Thymus (tissue), 11 donors: ENCODE measurements around the gene SEPTIN8. TPM values are rescaled to one million over a fixed set of nuclear protein-coding genes. Genes with fewer than 3 reads are reported as not detected.
A peak's percentile ranks its signal among the peaks of the same experiment; 100 is the strongest.

Experiments used
- DNase-seq, 9 donors: peaks; one replicate each; pipeline ENCODE4 v3.0.0-alpha.2; 2013; ENCODE audit warnings: low spot score in 9 of 9, low read depth in 6 of 9, missing footprints in 1 of 9
- H3K27ac ChIP-seq, 2 donors: one replicate each; pipeline ENCODE4 v1.5.1; 2013; ENCODE audit warnings: control low read depth in 1 of 2, low read depth in 1 of 2, low read length in 1 of 2, mild to moderate bottlenecking in 1 of 2, moderate library complexity in 1 of 2
- H3K27me3 ChIP-seq, 2 donors: one replicate each; pipeline ENCODE4 v1.5.1; 2013; ENCODE audit warnings: low read length in 1 of 2; ENCODE audit not compliant: control insufficient read depth in 2 of 2, insufficient read depth in 1 of 2
- H3K36me3 ChIP-seq, 2 donors: one replicate each; pipeline ENCODE4 v1.5.1; 2013; ENCODE audit warnings: low read length in 1 of 2, mild to moderate bottlenecking in 1 of 2, moderate library complexity in 1 of 2; ENCODE audit not compliant: control insufficient read depth in 2 of 2, insufficient read depth in 2 of 2
- H3K4me1 ChIP-seq, 2 donors: one replicate each; pipeline ENCODE4 v1.5.1; 2013; ENCODE audit warnings: low read length in 2 of 2; ENCODE audit not compliant: control insufficient read depth in 2 of 2, insufficient read depth in 2 of 2
- H3K4me3 ChIP-seq, 2 donors: one replicate each; pipeline ENCODE4 v1.5.1; 2013; ENCODE audit warnings: low read length in 2 of 2, control low read depth in 1 of 2, mild to moderate bottlenecking in 1 of 2
- H3K9me3 ChIP-seq, 2 donors: one replicate each; pipeline ENCODE4 v1.5.1; 2013; ENCODE audit warnings: low read length in 1 of 2, mild to moderate bottlenecking in 1 of 2; ENCODE audit not compliant: control insufficient read depth in 2 of 2, insufficient read depth in 1 of 2
- WGBS: extraction: QIAGEN DNeasy Blood & Tissue Kit; methylation state at CpG from one replicate; pipeline ENCODE4 v1.1.7; 2013; 5-methylcytosine and 5-hydroxymethylcytosine counted together
- polyA plus RNA-seq: library from polyadenylated mRNA; stranded (reverse); fragments of 200-250 nt; gene quantifications from one replicate; pipeline ENCODE4 v1.2.3, GENCODE V29; 2013
- total RNA-seq: library from RNA; stranded (reverse); fragments of 120-200 nt; gene quantifications from one replicate; pipeline ENCODE4 v1.2.4, GENCODE V29; 2013
- donor health status: healthy.

SEPTIN8 gene
- total and polyA plus RNA-seq, 2 donors, result 13.8 to 17.8 TPM

- H3K36me3 ChIP-seq, result no peaks in the 10 kb centered on the region
- peaks cover 3 to 19% of the 10 kb centered on the region in 2 donors for H3K27me3 ChIP-seq
- no peak overlapping the region for H3K27ac ChIP-seq
- WGBS, result 95% methylated on average over 5 of the region's 5 CpGs
- peaks cover 4 to 6% of the 10 kb centered on the region in 2 donors for H3K4me1 ChIP-seq
- H3K9me3 ChIP-seq, result peaks cover 0 to 4% of the 10 kb centered on the region in 2 donors
- DNase-seq, result no peak
- no peak overlapping the region for H3K4me3 ChIP-seq
Measured at GRCh38 chr5:132742626-132743025, 34.4 kb downstream of the SEPTIN8 start.

DNA sequence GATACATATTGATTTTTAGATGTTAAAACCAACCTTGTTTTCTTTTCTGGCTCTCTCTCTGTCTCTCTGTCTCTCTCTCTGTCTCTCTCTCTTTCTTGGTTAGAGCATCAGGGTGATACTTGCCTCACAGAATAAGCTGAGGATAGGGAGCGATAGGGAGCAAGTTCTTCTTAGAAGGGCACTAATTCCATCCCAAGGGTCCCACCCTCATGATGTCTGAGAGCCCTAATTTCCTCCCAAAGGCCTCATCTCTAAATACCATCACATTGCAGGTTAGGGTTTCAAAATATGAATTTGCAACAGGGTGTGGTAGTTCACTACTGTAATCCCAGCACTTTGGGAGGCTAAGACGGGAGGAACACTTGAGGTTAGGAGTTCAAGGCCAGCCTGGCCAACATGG lies 34.9 kb downstream of the SEPTIN8 start:
- DNase-seq, result no peak
- 99% methylated on average over 2 of the region's 2 CpGs for WGBS
- peaks cover 3 to 16% of the 10 kb centered on the region in 2 donors for H3K27me3 ChIP-seq

DNA sequence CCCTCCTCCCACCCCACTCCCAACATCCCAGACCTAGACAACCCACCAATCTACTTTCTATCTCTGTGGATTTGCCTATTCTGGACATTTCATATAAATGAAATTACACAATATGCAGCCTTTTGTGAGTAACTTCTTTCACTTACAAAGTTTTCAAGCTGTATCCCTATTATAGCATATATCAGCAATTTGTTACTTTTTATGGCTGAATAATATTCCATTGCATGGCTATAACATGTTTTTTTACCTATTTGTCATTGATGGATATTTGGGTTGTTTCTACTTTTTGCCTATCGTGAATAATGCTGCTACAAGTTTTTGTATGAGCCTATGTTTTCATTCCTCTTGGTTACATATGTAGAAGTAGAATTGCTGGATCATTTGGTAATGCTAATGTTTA lies 37.8 kb downstream of the SEPTIN8 start:
- Histone ChIP-seq H3K27me3 (peaks cover 0 to 3% of the 10 kb centered on the region in 2 donors), H3K36me3 (no peaks in the 10 kb centered on the region), H3K4me1 (peaks cover 6 to 7% of the 10 kb centered on the region in 2 donors), H3K9me3 (peaks cover 0 to 4% of the 10 kb centered on the region in 2 donors), H3K27ac (no peak overlapping the region), H3K4me3 (no peak overlapping the region)
- WGBS, result 94% methylated on average over 1 of the region's 1 CpG
- DNase-seq, result no peak

More for the DNA sequence above, 34.9 kb downstream of the SEPTIN8 start:
- H3K4me3 ChIP-seq, result no peak overlapping the region
- H3K27ac ChIP-seq, result no peak overlapping the region
- no peaks in the 10 kb centered on the region for H3K36me3 ChIP-seq
- peaks cover 0 to 4% of the 10 kb centered on the region in 2 donors for H3K9me3 ChIP-seq
- peaks cover 3 to 6% of the 10 kb centered on the region in 2 donors for H3K4me1 ChIP-seq

GRCh38 chr5:132737982-132738681 lies 38.9 kb downstream of the SEPTIN8 start:
- 88% methylated on average over 9 of the region's 9 CpGs for WGBS
- Histone ChIP-seq H3K9me3 (peaks cover 0 to 4% of the 10 kb centered on the region in 2 donors), H3K27ac (no peak overlapping the region), H3K36me3 (no peaks in the 10 kb centered on the region), H3K4me1 (peaks cover 6 to 7% of the 10 kb centered on the region in 2 donors), H3K27me3 (peaks cover 0 to 3% of the 10 kb centered on the region in 2 donors), H3K4me3 (no peak overlapping the region)
- DNase-seq, result no peak

DNA sequence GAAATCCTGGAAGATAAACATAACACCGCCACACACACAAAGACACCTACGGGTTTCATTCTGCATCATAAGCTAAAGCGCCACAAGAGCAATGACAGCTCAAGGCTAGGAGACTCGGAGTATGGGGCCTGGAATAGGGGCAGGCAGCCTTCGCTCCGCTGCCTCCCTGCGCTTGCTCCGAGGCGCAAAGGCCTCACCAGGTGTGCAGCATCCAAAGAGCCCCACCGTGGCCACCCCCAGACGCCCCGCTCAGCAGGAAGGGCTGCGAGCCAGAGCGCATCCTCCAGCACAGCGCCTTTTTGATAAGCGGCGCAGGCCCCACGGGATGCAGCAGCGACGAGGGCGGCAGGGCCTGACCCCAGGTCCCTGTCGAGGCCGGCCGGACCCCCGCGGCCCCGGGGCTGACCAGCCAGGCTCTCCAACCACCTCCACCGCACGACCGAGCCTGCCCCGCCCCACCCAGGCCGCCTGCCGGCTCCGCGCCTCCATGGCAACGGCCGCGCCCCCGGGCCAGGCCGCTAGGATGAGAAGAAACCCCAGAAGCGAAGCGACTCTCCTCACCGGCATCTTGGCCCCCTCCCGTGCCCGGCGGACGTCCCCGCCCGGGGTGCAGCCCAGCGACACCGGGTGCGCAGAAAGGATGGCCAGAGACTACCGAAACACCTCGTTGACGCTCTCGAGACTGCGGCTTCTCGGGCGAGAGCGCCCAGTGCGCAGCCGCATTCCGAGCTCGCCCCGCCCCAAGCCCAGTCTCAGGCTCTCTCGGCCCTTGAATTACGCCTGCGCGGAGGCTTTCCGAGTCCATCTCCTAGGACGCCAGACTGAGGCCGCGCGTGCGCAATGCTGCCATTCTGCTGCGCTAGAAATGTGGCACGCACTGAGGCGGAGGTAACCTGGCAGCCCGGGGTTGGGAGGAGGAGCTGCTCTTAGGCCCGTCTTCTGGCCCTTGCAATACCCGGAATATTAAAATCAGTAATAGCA lies 39.9 kb downstream of the SEPTIN8 start, which contains the start of gene KIF3A:
TSS of gene KIF3A (minus strand) at position 694 of the 981 bp plus-strand sequence. CDS start at position 567, 127 bp downstream.
- Histone ChIP-seq H3K36me3 (no peaks in the 10 kb centered on the region), H3K4me3 (peak within 1 kb of the TSS; percentile 55 to 67), H3K27ac (peak within 1 kb of the TSS; percentile 32 to 59), H3K9me3 (no peaks in the 10 kb centered on the region), H3K4me1 (peaks cover 6 to 7% of the 10 kb centered on the region in 2 donors), H3K27me3 (peaks cover 0 to 1% of the 10 kb centered on the region in 2 donors)
- 3% methylated on average over 81 of the region's 81 CpGs for WGBS
- DNase-seq, result peak; percentile 88 to 97 (median 94)

DNA sequence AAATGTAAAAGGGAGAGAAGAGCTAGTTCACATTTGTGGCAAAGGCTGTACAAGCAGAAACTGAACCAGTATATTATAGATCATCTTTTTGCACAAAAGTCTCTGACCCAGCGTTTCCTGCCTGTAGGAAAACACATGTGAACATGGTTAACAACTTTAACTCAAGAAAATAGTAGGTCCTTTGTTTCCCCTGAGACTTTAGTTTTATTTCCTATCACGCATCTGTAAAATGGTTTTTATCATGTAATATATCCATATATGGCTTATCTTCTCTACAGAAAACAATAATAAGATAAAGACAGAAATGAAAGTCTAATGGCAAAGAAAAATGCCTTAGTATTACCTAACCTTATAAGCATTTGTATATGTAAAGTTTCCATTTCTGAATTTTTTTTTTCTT lies 42.4 kb downstream of the SEPTIN8 start:
- WGBS, result 99% methylated on average over 2 of the region's 2 CpGs

GRCh38 chr5:132733499-132734148 lies 43.4 kb downstream of the SEPTIN8 start:
- H3K27ac ChIP-seq, result no peak overlapping the region
- 97% methylated on average over 2 of the region's 2 CpGs for WGBS
- H3K4me3 ChIP-seq, result no peak overlapping the region
- no peaks in the 10 kb centered on the region for H3K9me3 ChIP-seq
- no peaks in the 10 kb centered on the region for H3K27me3 ChIP-seq
- peaks cover 0 to 4% of the 10 kb centered on the region in 2 donors for H3K36me3 ChIP-seq
- H3K4me1 ChIP-seq, result peaks cover 6 to 7% of the 10 kb centered on the region in 2 donors
- DNase-seq, result no peak

More for the DNA sequence above, 42.4 kb downstream of the SEPTIN8 start:
- Histone ChIP-seq H3K36me3 (peaks cover 0 to 4% of the 10 kb centered on the region in 2 donors), H3K9me3 (no peaks in the 10 kb centered on the region), H3K4me3 (no peak overlapping the region), H3K27me3 (no peaks in the 10 kb centered on the region), H3K27ac (no peak overlapping the region), H3K4me1 (peaks cover 6 to 7% of the 10 kb centered on the region in 2 donors)
- no peak for DNase-seq

DNA sequence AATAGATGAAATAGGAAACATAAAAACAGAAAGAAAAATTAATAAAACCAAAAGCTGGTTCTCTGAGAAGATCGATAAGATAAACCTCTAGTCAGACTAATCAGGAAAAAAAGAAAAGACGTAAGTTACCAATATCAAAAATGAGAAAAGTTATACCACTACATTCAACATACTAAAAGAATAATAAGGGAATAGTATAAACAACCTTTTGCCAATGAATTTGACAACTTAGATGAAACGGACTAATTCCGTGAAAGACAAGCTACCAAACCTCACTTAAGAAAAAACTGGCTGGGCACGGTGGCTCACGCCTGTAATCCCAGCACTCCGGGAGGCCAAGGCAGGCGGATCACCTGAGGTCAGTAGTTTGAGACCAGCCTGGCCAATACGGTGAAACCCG lies 47.1 kb downstream of the SEPTIN8 start:
- peaks cover 0 to 12% of the 10 kb centered on the region in 2 donors for H3K36me3 ChIP-seq
- H3K4me3 ChIP-seq, result no peak overlapping the region
- no peak for DNase-seq
- no peak overlapping the region for H3K27ac ChIP-seq
- H3K9me3 ChIP-seq, result no peaks in the 10 kb centered on the region
- 99% methylated on average over 10 of the region's 10 CpGs for WGBS
- H3K4me1 ChIP-seq, result no peaks in the 10 kb centered on the region
- no peaks in the 10 kb centered on the region for H3K27me3 ChIP-seq
